Smooth muscle cell (in vitro differentiated cells): ENCODE measurements around the gene COL5A1. TPM values are rescaled to one million over a fixed set of nuclear protein-coding genes. Genes with fewer than 3 reads are reported as not detected.
A peak's percentile ranks its signal among the peaks of the same experiment; 100 is the strongest.

Experiments used
- DNase-seq: peaks from one replicate; lab custom pipeline; 2025; ENCODE audit not compliant: unreplicated experiment; lab: John Stamatoyannopoulos, UW
- H2AFZ ChIP-seq: fragments of 200-600 bp; sonication (generic); 2 replicates; pipeline ENCODE4 v1.6.0; 2016; ENCODE audit warnings: antibody characterized with exemption, low read depth, mild to moderate bottlenecking
- H3F3A ChIP-seq: fragments of 200-600 bp; sonication (generic); 2 replicates; pipeline ENCODE4 v1.6.0; 2017; ENCODE audit warnings: antibody characterized with exemption, low read depth
- H3K27ac ChIP-seq: fragments of 200-600 bp; sonication (generic); 2 replicates; pipeline ENCODE4 v1.5.1; 2016; ENCODE audit warnings: low read depth, mild to moderate bottlenecking
- H3K27me3 ChIP-seq: fragments of 200-600 bp; sonication (generic); 2 replicates; pipeline ENCODE4 v1.6.1; 2016; ENCODE audit warnings: low read depth, mild to moderate bottlenecking
- H3K36me3 ChIP-seq: fragments of 200-600 bp; sonication (generic); 2 replicates; pipeline ENCODE4 v1.5.1; 2016; ENCODE audit warnings: low read depth
- H3K4me1 ChIP-seq: fragments of 200-600 bp; sonication (generic); 2 replicates; pipeline ENCODE4 v1.5.1; 2016; ENCODE audit warnings: low read depth
- H3K4me2 ChIP-seq: fragments of 200-600 bp; sonication (generic); 2 replicates; pipeline ENCODE4 v1.6.0; 2016; ENCODE audit warnings: mild to moderate bottlenecking
- H3K4me3 ChIP-seq: fragments of 200-600 bp; sonication (generic); 2 replicates; pipeline ENCODE4 v1.5.1; 2016; ENCODE audit warnings: mild to moderate bottlenecking
- H3K79me2 ChIP-seq: fragments of 200-600 bp; sonication (generic); 2 replicates; pipeline ENCODE4 v1.6.0; 2016; ENCODE audit warnings: low read depth, mild to moderate bottlenecking
- H3K9ac ChIP-seq: fragments of 200-600 bp; sonication (generic); 2 replicates; pipeline ENCODE4 v1.6.0; 2016; ENCODE audit warnings: low read depth
- H3K9me3 ChIP-seq: fragments of 200-600 bp; sonication (generic); replicated peaks from 2 replicates; pipeline ENCODE4 v1.5.1; 2016; ENCODE audit warnings: low read depth
- H4K20me1 ChIP-seq: fragments of 200-600 bp; sonication (generic); 2 replicates; pipeline ENCODE4 v1.6.0; 2016; ENCODE audit warnings: low read depth
- CTCF ChIP-seq: fragments of 200-600 bp; sonication (generic); IDR thresholded peaks from 2 replicates; pipeline ENCODE4 v1.5.1; 2017; ENCODE audit warnings: borderline replicate concordance, mild to moderate bottlenecking, antibody characterized with exemption; ENCODE audit not compliant: insufficient read depth, poor library complexity, severe bottlenecking
- WGBS: methylation state at CpG from one replicate; pipeline ENCODE4 v1.1.7; 2016; ENCODE audit warnings: low lambda C conversion rate; 5-methylcytosine and 5-hydroxymethylcytosine counted together
- polyA plus RNA-seq: library from polyadenylated mRNA; unstranded; fragments of >200 nt; fragmentation: Nextera tagmentation; extraction: Ambion mirVana; gene quantifications from 2 replicates; pipeline ENCODE4 v1.2.1, GENCODE V29; 2016
- total RNA-seq: library from RNA; depleted of rRNA; stranded (reverse); fragments of >200 nt; gene quantifications from 2 replicates; pipeline ENCODE4 v1.2.3, GENCODE V29; 2014

The COL5A1 gene
- total and polyA plus RNA-seq, 2 experiments from 2014 or later, result 1,084 to 1,443 TPM

- H3F3A ChIP-seq, result peaks cover 78% of the 10 kb centered on the region
- no peak for TF ChIP-seq CTCF
Measured at GRCh38 chr9:134830926-134831720, 189.5 kb downstream of the COL5A1 start.

DNA sequence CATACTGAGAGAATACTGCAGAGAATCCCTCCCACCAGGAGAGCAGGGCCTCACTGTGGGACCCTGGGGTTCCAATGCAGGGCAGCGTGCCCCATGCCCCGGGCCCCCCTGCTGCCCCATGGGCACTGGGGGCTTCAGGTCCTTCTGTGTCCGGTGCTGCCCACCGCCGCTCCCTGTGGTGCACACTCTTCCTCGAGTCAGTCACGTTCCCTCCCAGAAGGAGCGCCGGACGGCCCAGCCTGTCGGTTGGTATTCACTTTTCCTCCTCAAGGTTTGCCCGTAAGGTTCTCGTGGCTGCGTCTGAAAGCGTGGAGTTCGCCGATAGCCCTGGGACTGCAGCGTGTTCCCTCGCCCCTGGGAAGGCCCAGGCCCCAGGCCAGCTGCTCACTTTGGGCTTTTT lies 190.9 kb downstream of the COL5A1 start:
- Histone ChIP-seq H3K79me2 (peaks cover 3% of the 10 kb centered on the region), H3K36me3 (peaks cover 27% of the 10 kb centered on the region), H3K9ac (no peak overlapping the region), H3K27ac (peak overlapping the region; percentile 61), H3K4me2 (no peak overlapping the region), H3K4me1 (no peaks in the 10 kb centered on the region), H3F3A (peaks cover 88% of the 10 kb centered on the region), H4K20me1 (peaks cover 100% of the 10 kb centered on the region), H3K27me3 (no peaks in the 10 kb centered on the region), H3K4me3 (no peak overlapping the region), H2AFZ (no peak overlapping the region), H3K9me3 (no peaks in the 10 kb centered on the region)
- no peak for TF ChIP-seq CTCF
- DNase-seq, result no peak
- WGBS, result 98% methylated on average over 19 of the region's 19 CpGs

More at GRCh38 chr9:134830926-134831720, 189.5 kb downstream of the COL5A1 start:
- Histone ChIP-seq H2AFZ (no peak overlapping the region), H3K4me3 (no peak overlapping the region), H3K79me2 (peaks cover 3% of the 10 kb centered on the region), H3K9ac (no peak overlapping the region), H3K27ac (peak overlapping the region; percentile 42), H3K9me3 (no peaks in the 10 kb centered on the region), H4K20me1 (peaks cover 100% of the 10 kb centered on the region), H3K4me1 (no peaks in the 10 kb centered on the region), H3K27me3 (no peaks in the 10 kb centered on the region), H3K36me3 (peaks cover 27% of the 10 kb centered on the region), H3K4me2 (no peak overlapping the region)
- WGBS, result 95% methylated on average over 21 of the region's 21 CpGs
- DNase-seq, result no peak

DNA sequence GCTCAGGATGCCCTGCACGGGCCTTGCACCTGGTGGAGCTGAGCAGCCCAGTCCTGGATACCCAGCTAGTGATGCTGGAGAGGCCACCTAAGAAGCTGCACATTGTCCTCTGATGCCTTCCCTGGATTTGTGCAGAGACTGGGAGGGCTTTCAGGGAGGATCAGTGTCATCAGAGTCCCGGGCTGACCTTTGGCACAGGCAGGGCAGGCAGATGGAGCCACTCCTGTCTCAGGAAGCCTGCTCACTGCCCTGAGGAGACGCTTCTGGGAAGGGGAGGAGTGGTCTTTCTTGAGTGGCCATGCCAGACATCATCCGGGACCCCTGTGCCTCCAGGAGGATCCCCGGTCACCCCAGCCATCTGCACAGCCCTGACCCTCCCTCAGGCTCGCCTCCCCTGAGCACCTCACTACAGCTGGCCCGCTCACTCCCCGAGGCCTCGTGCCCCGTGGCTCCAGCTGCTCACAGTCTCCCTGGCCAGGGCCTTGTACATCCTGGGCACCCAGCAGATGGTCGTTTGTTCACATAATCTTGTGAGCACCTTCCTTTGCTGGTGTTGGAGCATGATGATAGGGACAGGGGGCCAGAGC lies 191.8 kb downstream of the COL5A1 start:
- H3K36me3 ChIP-seq, result peaks cover 26% of the 10 kb centered on the region
- H3K27ac ChIP-seq, result peak overlapping the region; percentile 61
- DNase-seq, result no peak
- H3K9me3 ChIP-seq, result no peaks in the 10 kb centered on the region
- H2AFZ ChIP-seq, result no peak overlapping the region
- H3F3A ChIP-seq, result peaks cover 97% of the 10 kb centered on the region
- no peak overlapping the region for H3K4me3 ChIP-seq
- H3K4me2 ChIP-seq, result no peak overlapping the region
- no peak overlapping the region for H3K9ac ChIP-seq
- no peaks in the 10 kb centered on the region for H3K4me1 ChIP-seq
- no peak for TF ChIP-seq CTCF
- WGBS, result 96% methylated on average over 11 of the region's 11 CpGs
- no peaks in the 10 kb centered on the region for H3K27me3 ChIP-seq
- peaks cover 100% of the 10 kb centered on the region for H4K20me1 ChIP-seq
- H3K79me2 ChIP-seq, result peaks cover 3% of the 10 kb centered on the region
